ENCODE measurements around the gene LARP1B.
"Not testable (repeated sequence)": the region's sequence is repeated elsewhere in the genome, so short reads cannot be mapped to it uniquely, and the experiment has no call there.

- not testable (repeated sequence) for TF ChIP-seq EZH2 (IDR thresholded peaks at IDR 0.05; ENCODE audit: borderline replicate concordance, low read length); CTCF (conservative IDR thresholded peaks at IDR 0.05 in 1 of 2, IDR thresholded peaks at IDR 0.05 in 1 of 2; ENCODE audit: extremely low read depth in 1 of 2, insufficient read depth in 1 of 2, low read depth in 1 of 2, low read length in 2 of 2)
Observed at GRCh38 chr4:128051229-128051628, 9.9 kb upstream of the LARP1B start.
